Superior temporal gyrus (tissue), 1 donor: ENCODE measurements around the gene TCEAL4.
"Not testable (repeated sequence)": the region's sequence is repeated elsewhere in the genome, so short reads cannot be mapped to it uniquely, and the experiment has no call there.

Source experiments
- DNase-seq: peaks from one replicate; pipeline ENCODE4 v3.0.0-alpha.2; 2016; ENCODE audit errors: extremely low spot score

TCEAL4 gene

DNA sequence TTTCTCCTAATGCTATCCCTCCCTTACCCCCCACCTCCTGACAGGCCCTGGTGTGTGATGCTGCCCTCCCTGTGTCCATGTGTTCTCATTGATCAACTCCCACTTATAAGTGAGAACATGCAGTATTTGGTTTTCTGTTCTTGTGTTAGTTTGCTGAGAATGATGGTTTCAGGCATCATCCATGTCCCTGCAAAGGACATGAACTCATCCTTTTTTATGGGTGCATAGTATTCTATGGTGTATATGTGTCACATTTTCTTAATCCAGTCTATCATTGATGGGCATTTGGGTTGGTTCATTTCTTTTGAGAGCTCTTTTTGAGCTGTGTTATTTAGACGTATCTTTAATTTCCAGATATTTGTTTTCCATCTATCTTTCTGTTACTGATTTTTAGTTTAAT lies 7.0 kb downstream of the TCEAL4 start:
- DNase-seq, result not testable (repeated sequence)

- DNase-seq, result not testable (repeated sequence)
These were observed 9.9 kb downstream of the TCEAL4 start for GRCh38 chrX:103595202-103595601.

DNA sequence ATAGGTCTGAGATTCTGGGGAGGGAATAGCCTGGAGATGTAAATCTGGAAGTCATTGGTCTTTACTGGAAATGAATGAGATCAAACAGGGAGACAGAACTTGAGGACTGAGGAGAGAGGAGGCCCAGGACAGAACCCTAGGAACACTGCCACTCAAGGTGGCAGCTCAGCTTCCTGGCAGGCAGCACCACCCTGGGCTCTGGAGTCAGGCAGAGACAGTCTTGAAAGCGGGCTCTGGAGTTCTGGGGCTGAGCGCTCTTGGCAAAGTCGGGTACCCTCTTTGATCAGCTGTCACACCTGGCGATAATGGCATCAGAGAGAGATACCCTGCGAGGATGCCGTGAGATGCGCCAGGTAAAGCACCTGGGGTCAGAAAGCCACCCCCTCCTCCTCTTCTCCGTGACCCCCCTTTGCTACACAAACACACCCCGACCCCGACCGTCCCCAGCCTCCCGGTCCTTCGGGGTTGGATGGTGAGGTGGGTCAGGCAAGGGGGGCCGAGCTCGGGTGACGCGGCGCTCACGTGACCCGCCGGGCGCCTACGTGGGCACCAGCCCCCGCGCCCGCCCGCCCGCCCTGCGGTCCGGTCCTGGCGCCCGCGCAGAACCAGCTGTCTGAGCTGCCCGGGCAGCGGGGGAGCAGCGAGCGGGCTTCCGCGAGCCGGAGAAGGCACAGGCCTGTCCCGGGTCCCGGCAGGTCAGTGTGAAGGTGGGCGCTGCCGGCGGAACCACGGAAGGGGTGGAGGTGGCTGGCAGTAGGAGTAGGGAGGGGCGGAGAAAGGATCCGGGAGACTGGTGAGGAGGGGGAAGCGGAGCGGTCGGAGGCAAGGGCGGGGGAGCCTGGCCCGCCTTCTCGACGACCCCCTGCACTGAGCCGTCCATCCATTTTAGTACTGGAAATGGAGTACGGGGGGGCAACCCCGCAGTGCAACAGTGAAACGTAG lies 22.3 kb downstream of the TCEAL4 start, which contains the start of gene TCEAL3:
TCEAL3 (plus strand) TSS at position 600 of the 942 bp plus-strand sequence. CDS start 1,102 bp downstream, outside the sequence.
- DNase-seq, result no peak

DNA sequence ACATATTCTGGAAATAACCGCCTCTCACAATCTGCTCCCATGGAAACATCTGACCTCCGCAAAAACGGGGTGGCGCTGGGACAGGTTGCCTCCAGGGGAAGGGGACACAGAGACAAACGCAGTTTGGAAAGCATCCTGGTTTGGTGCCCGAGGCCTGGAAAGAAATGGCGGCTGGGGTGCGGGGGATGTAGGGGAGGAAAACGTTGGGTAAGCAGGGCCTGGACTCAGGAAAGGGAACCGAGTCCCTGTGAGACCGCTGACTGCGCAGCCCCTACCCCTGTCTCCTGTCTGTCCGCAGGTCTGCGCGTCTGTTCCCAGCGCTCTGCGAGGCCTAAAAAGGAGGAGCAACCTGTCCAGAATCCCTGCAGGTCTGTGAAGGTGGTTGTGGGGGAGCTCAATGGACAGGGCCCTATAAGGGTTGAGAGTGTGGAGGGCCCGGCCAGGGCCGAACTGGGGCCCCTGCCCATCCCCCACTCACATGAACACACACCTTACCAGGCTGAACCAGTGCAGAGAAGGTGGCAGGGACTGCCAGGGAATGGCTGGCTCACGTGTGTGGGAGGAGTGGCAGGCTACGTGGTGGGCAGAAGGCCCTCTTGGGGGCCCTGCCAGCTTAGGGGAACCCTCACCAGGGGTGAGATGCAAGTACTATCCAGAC lies 23.1 kb downstream of the TCEAL4 start:
- no peak for DNase-seq

GRCh38 chrX:103610282-103610681 lies 25.0 kb downstream of the TCEAL4 start:
- DNase-seq, result no peak

GRCh38 chrX:103613362-103613890 lies 28.1 kb downstream of the TCEAL4 start:
- no peak for DNase-seq

DNA sequence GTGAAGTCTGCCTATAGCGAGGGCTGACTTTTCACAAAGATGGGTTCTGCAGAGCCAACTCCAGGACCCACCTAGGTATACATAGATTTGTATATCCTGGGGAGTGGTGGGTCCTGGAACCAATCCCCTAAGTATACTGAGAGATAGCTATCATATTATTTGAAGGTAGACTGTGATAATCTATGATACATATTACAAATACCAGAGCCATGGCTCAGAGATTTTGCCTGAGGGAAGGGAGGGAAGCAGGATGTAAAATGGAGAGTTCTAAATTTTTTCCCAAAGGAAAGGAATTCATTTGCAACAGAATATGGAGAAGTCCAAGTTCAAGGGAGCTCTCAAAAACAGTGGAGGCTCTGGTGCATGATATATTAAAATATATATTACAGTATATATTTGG lies 29.7 kb downstream of the TCEAL4 start:
- no peak for DNase-seq

DNA sequence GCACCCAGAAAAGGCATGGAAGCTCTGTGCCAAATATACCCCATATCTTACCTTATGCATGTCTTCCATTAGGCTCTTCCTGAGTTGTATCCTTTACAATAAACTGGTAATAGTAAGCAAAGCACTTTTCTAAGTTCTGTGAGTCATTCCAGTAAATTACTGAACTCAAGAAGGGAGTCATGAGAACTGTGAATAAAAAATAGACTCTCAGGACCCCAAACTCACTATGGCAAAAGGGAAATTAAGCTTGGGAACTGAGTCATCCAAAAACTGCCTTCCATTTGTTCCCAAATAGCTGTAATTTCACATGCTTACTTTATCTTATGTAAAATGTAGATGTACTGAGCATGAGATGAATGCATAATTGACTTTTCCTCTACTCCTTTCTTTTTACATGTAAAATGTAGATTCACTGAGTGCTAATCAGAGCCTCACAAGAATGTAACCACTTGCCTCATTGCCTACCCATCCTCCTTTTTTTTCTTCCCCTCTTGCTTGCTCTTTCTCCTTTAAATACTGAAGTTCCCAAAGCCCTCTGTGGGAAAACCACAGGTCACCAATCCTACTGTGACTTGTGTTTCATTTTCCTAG lies 30.6 kb downstream of the TCEAL4 start:
- no peak for DNase-seq

DNA sequence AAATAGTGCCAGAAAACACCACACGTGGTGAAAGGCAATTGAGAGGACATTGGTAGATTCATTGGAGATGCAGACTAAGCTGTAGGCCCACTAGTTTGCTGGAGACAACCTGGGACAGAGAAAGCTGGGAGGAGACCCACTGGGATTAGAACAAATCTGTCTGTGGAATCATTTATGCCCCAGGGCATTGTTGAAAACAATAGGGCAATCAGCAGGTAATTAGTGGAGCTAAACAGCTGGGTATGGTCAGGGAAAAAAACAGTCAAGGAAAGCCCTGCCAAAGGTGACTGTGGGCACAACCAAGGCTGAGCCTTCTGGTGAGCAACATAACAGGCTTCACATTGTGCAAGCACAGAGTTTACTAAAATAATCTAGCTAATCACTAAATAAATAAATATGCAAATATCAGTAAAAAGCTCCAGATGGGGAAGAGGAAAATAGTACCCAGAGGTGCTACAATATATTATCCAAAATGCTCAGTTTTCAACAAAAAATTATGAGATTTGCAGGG lies 31.4 kb downstream of the TCEAL4 start:
- DNase-seq, result no peak

DNA sequence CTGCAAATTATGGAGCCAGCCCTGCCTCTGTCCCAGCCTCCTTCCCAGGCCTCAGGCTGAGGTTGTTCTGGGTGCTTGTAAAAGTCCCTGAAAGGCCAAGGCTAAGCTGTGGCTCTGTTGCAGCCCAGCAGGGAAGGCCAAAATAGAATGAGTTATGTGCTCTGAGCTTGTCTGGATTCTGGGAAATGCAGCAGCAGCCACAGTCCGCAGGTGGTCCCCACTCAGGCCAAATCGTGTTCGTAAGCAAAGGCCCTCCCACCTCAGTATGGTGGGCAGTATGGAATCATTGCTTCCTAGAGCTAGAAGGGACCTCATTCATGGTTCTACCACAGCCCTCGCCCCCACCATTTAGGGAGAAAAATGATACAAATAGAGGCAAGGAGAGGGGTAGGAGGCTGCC lies 38.8 kb downstream of the TCEAL4 start:
- DNase-seq, result no peak

GRCh38 chrX:103626855-103627254 lies 41.5 kb downstream of the TCEAL4 start:
- no peak for DNase-seq

GRCh38 chrX:103628386-103629317 lies 43.3 kb downstream of the TCEAL4 start, which contains the start of gene TCEAL1:
Gene TCEAL1, plus strand, starts transcription at chrX:103628975. Its CDS starts 942 bp downstream, at chrX:103629917.
- DNase-seq, result peak; percentile 80

GRCh38 chrX:103629318-103630170 lies 44.2 kb downstream of the TCEAL4 start:
- DNase-seq, result peak; percentile 61

GRCh38 chrX:103630171-103630511 lies 44.8 kb downstream of the TCEAL4 start:
- no peak for DNase-seq

GRCh38 chrX:103631145-103631544 lies 45.8 kb downstream of the TCEAL4 start:
- no peak for DNase-seq

- no peak for DNase-seq
These were observed 50.1 kb downstream of the TCEAL4 start for GRCh38 chrX:103635436-103635835.
